H9 (cell line): Measurements from ENCODE around the gene ZSCAN18. TPM values are rescaled to one million over a fixed set of nuclear protein-coding genes. Genes with fewer than 3 reads are reported as not detected.
A peak's percentile ranks its signal among the peaks of the same experiment; 100 is the strongest.

Source experiments
- DNase-seq: peaks from one replicate; pipeline ENCODE4 v3.0.0-alpha.2; 2017
- H2AFZ ChIP-seq: one replicate; pipeline ENCODE4 v1.6.1; 2013; ENCODE audit warnings: mild to moderate bottlenecking, low read length, control low read depth, moderate library complexity
- H2AK5ac ChIP-seq: 2 replicates; pipeline ENCODE4 v1.6.1; 2013; ENCODE audit warnings: low read length, control low read depth, mixed read lengths; ENCODE audit not compliant: insufficient read length
- H2BK120ac ChIP-seq: one replicate; pipeline ENCODE4 v1.6.1; 2013; ENCODE audit warnings: low read depth, mild to moderate bottlenecking, low read length, control low read depth, inconsistent platforms; ENCODE audit not compliant: poor library complexity, severe bottlenecking
- H2BK12ac ChIP-seq: 2 replicates; pipeline ENCODE4 v1.6.1; 2013; ENCODE audit warnings: low read length, control low read depth, mixed read lengths, low read depth; ENCODE audit not compliant: insufficient read length
- H2BK15ac ChIP-seq: 2 replicates; pipeline ENCODE4 v1.6.1; 2013; ENCODE audit warnings: low read depth, low read length, control low read depth
- H2BK20ac ChIP-seq: one replicate; pipeline ENCODE4 v1.6.1; 2013; ENCODE audit warnings: low read depth, mild to moderate bottlenecking, low read length, control low read depth, inconsistent platforms; ENCODE audit not compliant: poor library complexity, severe bottlenecking
- H2BK5ac ChIP-seq: 2 replicates; pipeline ENCODE4 v1.6.1; 2013; ENCODE audit warnings: low read length, control low read depth, mixed read lengths; ENCODE audit not compliant: insufficient read length
- H3K14ac ChIP-seq: 2 replicates; pipeline ENCODE4 v1.6.1; 2013; ENCODE audit warnings: low read length, control low read depth; ENCODE audit not compliant: insufficient read depth
- H3K18ac ChIP-seq: 2 replicates; pipeline ENCODE4 v1.6.1; 2013; ENCODE audit warnings: low read depth, mild to moderate bottlenecking, mixed read lengths, low read length, control low read depth; ENCODE audit not compliant: insufficient read length
- H3K23ac ChIP-seq: 2 replicates; pipeline ENCODE4 v1.6.1; 2013; ENCODE audit warnings: low read length, control low read depth, mixed read lengths, low read depth; ENCODE audit not compliant: insufficient read length
- H3K23me2 ChIP-seq: 2 replicates; pipeline ENCODE4 v1.6.1; 2013; ENCODE audit warnings: low read depth, mild to moderate bottlenecking, mixed read lengths, low read length, control low read depth; ENCODE audit not compliant: insufficient read length, poor library complexity, severe bottlenecking
- H3K27ac ChIP-seq: 2 replicates; pipeline ENCODE4 v1.5.1; 2013; ENCODE audit warnings: low read length, control low read depth, mixed read lengths, low read depth; ENCODE audit not compliant: insufficient read length
- H3K27me3 ChIP-seq: 2 replicates; pipeline ENCODE4 v1.6.1; 2013; ENCODE audit warnings: low read length, control low read depth, inconsistent platforms; ENCODE audit not compliant: insufficient read depth
- H3K4ac ChIP-seq: 2 replicates; pipeline ENCODE4 v1.6.1; 2013; ENCODE audit warnings: low read depth, mild to moderate bottlenecking, control low read depth, inconsistent platforms, low read length, moderate library complexity
- H3K4me1 ChIP-seq: 2 replicates; pipeline ENCODE4 v1.6.1; 2013; ENCODE audit warnings: low read length, control low read depth, inconsistent platforms; ENCODE audit not compliant: insufficient read depth
- H3K4me2 ChIP-seq: 2 replicates; pipeline ENCODE4 v1.6.1; 2013; ENCODE audit warnings: low read length, control low read depth, mixed read lengths; ENCODE audit not compliant: insufficient read length, insufficient read depth
- H3K56ac ChIP-seq: 2 replicates; pipeline ENCODE4 v1.6.1; 2013; ENCODE audit warnings: low read depth, mild to moderate bottlenecking, mixed read lengths, low read length, control low read depth; ENCODE audit not compliant: insufficient read length
- H3K79me1 ChIP-seq: 2 replicates; pipeline ENCODE4 v1.6.1; 2013; ENCODE audit warnings: low read depth, mild to moderate bottlenecking, moderate library complexity, low read length, control low read depth, inconsistent platforms; ENCODE audit not compliant: insufficient read depth, poor library complexity, severe bottlenecking
- H3K79me2 ChIP-seq: 2 replicates; pipeline ENCODE4 v1.6.1; 2013; ENCODE audit warnings: low read length, control low read depth, inconsistent platforms; ENCODE audit not compliant: insufficient read depth
- H3K9ac ChIP-seq: 2 replicates; pipeline ENCODE4 v1.6.1; 2013; ENCODE audit warnings: low read length, control low read depth, mixed read lengths; ENCODE audit not compliant: insufficient read length; ENCODE audit errors: extremely low read depth
- H3K9me3 ChIP-seq: one replicate; pipeline ENCODE4 v1.6.1; 2013; ENCODE audit warnings: low read depth, low read length, inconsistent platforms; ENCODE audit not compliant: control insufficient read depth
- H3T11ph ChIP-seq: one replicate; pipeline ENCODE4 v1.6.1; 2013; ENCODE audit warnings: mild to moderate bottlenecking, low read length, control low read depth, inconsistent platforms
- H4K20me1 ChIP-seq: one replicate; pipeline ENCODE4 v1.6.1; 2013; ENCODE audit not compliant: control insufficient read depth, insufficient read length, insufficient read depth
- H4K5ac ChIP-seq: 2 replicates; pipeline ENCODE4 v1.6.1; 2013; ENCODE audit warnings: low read depth, mild to moderate bottlenecking, mixed read lengths, low read length, control low read depth; ENCODE audit not compliant: insufficient read length
- H4K8ac ChIP-seq: replicated peaks from 2 replicates; pipeline ENCODE4 v1.6.1; 2013; ENCODE audit warnings: low read length, control low read depth, mixed read lengths, low read depth; ENCODE audit not compliant: insufficient read length
- H4K91ac ChIP-seq: 2 replicates; pipeline ENCODE4 v1.6.1; 2013; ENCODE audit warnings: low read depth, mild to moderate bottlenecking, moderate library complexity, mixed read lengths, low read length, control low read depth; ENCODE audit not compliant: insufficient read length
- H3K27ac Mint-ChIP-seq, 3 experiments: 2 replicates in 2 of 3; 3 replicates in 1 of 3; pipeline ENCODE4 v1.8.0; 2020 to 2021; ENCODE audit warnings: mixed read lengths in 3 of 3, mild to moderate bottlenecking in 1 of 3, moderate library complexity in 1 of 3
- H3K27me3 Mint-ChIP-seq: 2 replicates; pipeline ENCODE4 v1.8.0; 2021; ENCODE audit warnings: low read depth, mild to moderate bottlenecking, moderate library complexity, mixed read lengths
- H3K36me3 Mint-ChIP-seq, 3 experiments: 2 replicates in 2 of 3; 3 replicates in 1 of 3; pipeline ENCODE4 v1.8.0; 2020 to 2021; ENCODE audit warnings: low read depth in 3 of 3, mixed read lengths in 3 of 3; ENCODE audit not compliant: insufficient read depth in 1 of 3
- H3K4me1 Mint-ChIP-seq, 2 experiments: 2 replicates each; pipeline ENCODE4 v1.8.0; 2020; ENCODE audit warnings: mixed read lengths in 2 of 2
- H3K4me3 Mint-ChIP-seq, 2 experiments: 2 replicates in 1 of 2; 3 replicates in 1 of 2; pipeline ENCODE4 v1.8.0; 2020 to 2021; ENCODE audit warnings: mild to moderate bottlenecking in 2 of 2, mixed read lengths in 2 of 2, moderate library complexity in 1 of 2
- H3K9me3 Mint-ChIP-seq, 2 experiments: 2 replicates in 1 of 2; 3 replicates in 1 of 2; pipeline ENCODE4 v1.8.0; 2020; ENCODE audit warnings: mild to moderate bottlenecking in 2 of 2, mixed read lengths in 2 of 2, moderate library complexity in 1 of 2
- CTCF ChIP-seq: fragments of 200-600 bp; sonication (generic); conservative IDR thresholded peaks from 3 replicates; pipeline ENCODE4 v1.8.0; 2021; ENCODE audit warnings: antibody characterized with exemption, mild to moderate bottlenecking
- WGBS: extraction: QIAGEN DNeasy Blood & Tissue Kit; methylation state at CpG from one replicate; pipeline ENCODE4 v1.1.7; 2013; ENCODE audit warnings: missing lambda C conversion rate, low lambda C conversion rate, mixed read lengths; ENCODE audit not compliant: insufficient read length; ENCODE audit errors: extremely low coverage; 5-methylcytosine and 5-hydroxymethylcytosine counted together
- total RNA-seq: library from RNA; stranded (reverse); gene quantifications from 2 replicates; pipeline ENCODE4 v1.2.1, GENCODE V29; 2021

The ZSCAN18 gene
- total RNA-seq, 1 experiment from 2014 or later: 40.1 TPM

- no peak overlapping the region for H3K23ac ChIP-seq
- H3K27ac ChIP-seq: no peak overlapping the region
- H3K9ac ChIP-seq: no peak overlapping the region
- H3K79me2 ChIP-seq: no peaks in the 10 kb centered on the region
- H3T11ph ChIP-seq: no peak overlapping the region
- H3K18ac ChIP-seq: peak overlapping the region; percentile 33
- Mint-ChIP-seq H3K27ac (peak overlapping the region in 2 of 3 experiments; percentile 53 to 78; a peak in 3 of 7 replicates), H3K9me3 (peaks cover 51 to 70% of the 10 kb centered on the region in 2 experiments), H3K36me3 (peaks cover 6 to 17% (median 10%) of the 10 kb centered on the region in 3 experiments; a peak in 6 of 7 replicates), H3K4me1 (peaks cover 8 to 19% of the 10 kb centered on the region in 2 experiments), H3K4me3 (peak overlapping the region in 1 of 2 experiments; percentile 59; a peak in 3 of 5 replicates), H3K27me3 (peaks cover 29% of the 10 kb centered on the region)
- H3K4me2 ChIP-seq: peak overlapping the region; percentile 3
- no peak overlapping the region for H3K4ac ChIP-seq
- H3K56ac ChIP-seq: no peak overlapping the region
- no peak overlapping the region for H2BK20ac ChIP-seq
- H2AFZ ChIP-seq: no peak overlapping the region
- no peak overlapping the region for H2BK12ac ChIP-seq
- H2BK5ac ChIP-seq: no peak overlapping the region
- no peaks in the 10 kb centered on the region; the same call in 1 of the 2 replicates for H3K27me3 ChIP-seq
- peak overlapping the region; percentile 78; the same call in 1 of the 2 replicates for H3K14ac ChIP-seq
- H2AK5ac ChIP-seq: no peak overlapping the region
- no peaks in the 10 kb centered on the region for H3K9me3 ChIP-seq
- H3K23me2 ChIP-seq: no peaks in the 10 kb centered on the region
- H4K5ac ChIP-seq: no peak overlapping the region
- no peak overlapping the region for H4K91ac ChIP-seq
- H2BK120ac ChIP-seq: no peak overlapping the region
- H3K4me1 ChIP-seq: no peaks in the 10 kb centered on the region
- no peaks in the 10 kb centered on the region for H4K20me1 ChIP-seq
- WGBS: no CpG with 5 or more reads among the region's 44 CpGs
- peak; percentile 74 for DNase-seq
- no peak overlapping the region for H4K8ac ChIP-seq
- no peaks in the 10 kb centered on the region for H3K79me1 ChIP-seq
- TF ChIP-seq CTCF: no peak
- H2BK15ac ChIP-seq: no peak overlapping the region
Measured at GRCh38 chr19:58037927-58038687, 59.9 kb downstream of the ZSCAN18 start.
